BJ (cell line): Measurements from ENCODE around the gene SLC6A12. TPM values are rescaled to one million over a fixed set of nuclear protein-coding genes. Genes with fewer than 3 reads are reported as not detected.

Experiments used
- CTCF ChIA-PET: fragments of 350-600 bp; formaldehyde crosslinking; extraction: SDS; loops from one replicate; lab custom pipeline; 2021; ENCODE audit warnings: antibody characterized with exemption, inconsistent platforms; lab: Yijun Ruan, JAX
- POLR2A ChIA-PET: fragments of 300-600 bp; sonication (Branson Sonifier 250); formaldehyde crosslinking; extraction: SDS; loops from one replicate; lab custom pipeline; 2021; ENCODE audit warnings: antibody characterized with exemption; lab: Charles Lee
- DNase-seq: peaks from one replicate; pipeline ENCODE4 v3.0.0-alpha.2; 2011; ENCODE audit warnings: low read depth
- H3K27me3 ChIP-seq: 2 replicates; pipeline ENCODE4 v1.6.0; 2011; ENCODE audit warnings: low read length; ENCODE audit not compliant: control insufficient read depth, insufficient read depth
- H3K36me3 ChIP-seq: 2 replicates; pipeline ENCODE4 v1.5.1; 2011; ENCODE audit warnings: low read length; ENCODE audit not compliant: control insufficient read depth, insufficient read depth
- H3K4me3 ChIP-seq: 2 replicates; pipeline ENCODE4 v1.5.1; 2011; ENCODE audit warnings: low read depth, mild to moderate bottlenecking, control low read depth, low read length
- CTCF ChIP-seq: IDR thresholded peaks from 2 replicates; pipeline ENCODE4 v1.5.1; 2011; ENCODE audit warnings: low read depth, mild to moderate bottlenecking, control low read depth, inconsistent platforms, low read length, moderate library complexity; ENCODE audit not compliant: insufficient read depth
- polyA plus RNA-seq: library from polyadenylated mRNA; depleted of rRNA; stranded (reverse); fragments of >200 nt; gene quantifications from 2 replicates; pipeline ENCODE4 v1.2.3, GENCODE V29; 2011; rRNA removed

The SLC6A12 gene
- polyA plus RNA-seq, 1 experiment: not detected

- ChIA-PET CTCF (interaction anchor here (1.2 kb wide), 1 partner anchor 28 kb away, joined by 3 read pairs; no protein-coding TSS in a partner anchor), POLR2A (no interaction called here)
- TF ChIP-seq CTCF: no peak
- no peak for DNase-seq
- H3K4me3 ChIP-seq: no peak overlapping the region
- no peaks in the 10 kb centered on the region for H3K36me3 ChIP-seq
- peaks cover 4% of the 10 kb centered on the region for H3K27me3 ChIP-seq
These were observed 69.8 kb downstream of the SLC6A12 start for GRCh38 chr12:143964-144649.

DNA sequence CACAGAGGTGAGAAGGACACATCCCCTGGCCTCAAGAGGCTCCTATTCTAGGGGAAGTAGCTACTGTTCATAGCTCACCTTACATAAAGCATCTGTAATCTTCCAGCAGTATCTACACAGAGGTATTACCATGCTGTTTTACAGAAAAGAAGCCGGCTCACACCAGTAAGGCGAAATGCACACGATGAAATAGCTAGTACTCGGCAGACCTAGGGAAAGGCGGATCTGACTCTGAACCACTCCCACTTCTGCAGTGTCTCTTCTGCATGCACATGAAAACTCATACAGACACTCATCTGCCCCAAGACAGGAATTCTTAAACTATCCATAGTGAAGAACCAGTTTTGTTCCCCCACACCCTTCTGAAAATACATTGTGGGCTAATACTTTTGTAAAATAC is 73.8 kb downstream of the SLC6A12 start:
- POLR2A ChIA-PET: no interaction called here
- Histone ChIP-seq H3K36me3 (no peaks in the 10 kb centered on the region), H3K4me3 (no peak overlapping the region), H3K27me3 (peaks cover 4% of the 10 kb centered on the region)
- TF ChIP-seq CTCF: no peak
- CTCF ChIA-PET: interaction anchor here (1.1 to 1.3 kb wide), 2 partner anchors 11 to 14 kb away, joined by 4 to 5 read pairs; no protein-coding TSS in a partner anchor
- no peak for DNase-seq

Other genes with a start within 250 kb of the SLC6A12 start
- gene IQSEC3, start 147.4 kb downstream of the SLC6A12 start, polyA plus RNA-seq: not detected in 2 replicates
- gene SLC6A13, start 48.7 kb upstream of the SLC6A12 start, polyA plus RNA-seq: 0.09 TPM in 1 of 2 replicates, not detected in the other
- gene KDM5A, start 175.2 kb upstream of the SLC6A12 start, polyA plus RNA-seq: 26.1 and 27.6 TPM in 2 replicates
- gene CCDC77, start 187.5 kb upstream of the SLC6A12 start, polyA plus RNA-seq: 7.0 and 8.4 TPM in 2 replicates
- 0.05 TPM in 1 of 2 replicates, not detected in the other for gene B4GALNT3, start 245.8 kb upstream of the SLC6A12 start, polyA plus RNA-seq